ENCODE data around the gene UBE2E2. TPM values are rescaled to one million over a fixed set of nuclear protein-coding genes. Genes with fewer than 3 reads are reported as not detected.
"Not testable (repeated sequence)": the region's sequence is repeated elsewhere in the genome, so short reads cannot be mapped to it uniquely, and the experiment has no call there.

The UBE2E2 gene
- total RNA-seq, 1 experiment from 2014 or later = 54.9 TPM

DNA sequence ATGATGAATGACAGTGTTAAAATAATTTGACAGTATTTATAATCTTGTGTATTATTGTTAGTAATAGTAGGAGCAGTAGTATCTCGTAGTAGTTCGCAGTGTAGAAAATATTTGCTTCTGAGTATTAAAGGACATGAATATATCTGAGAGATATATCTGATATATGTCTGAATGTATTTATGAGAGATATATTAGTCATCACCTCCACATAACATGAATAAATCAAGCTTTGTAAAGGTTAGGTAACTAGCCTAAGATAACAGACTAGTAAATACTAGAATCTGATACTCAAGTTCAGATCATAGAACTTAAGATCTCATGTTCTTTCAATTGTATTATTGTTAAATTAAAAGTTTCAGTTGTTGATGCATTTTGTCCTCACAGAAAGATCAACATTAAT is 130.5 kb downstream of the UBE2E2 start (continued):
- TF ChIP-seq, protein P1, sequence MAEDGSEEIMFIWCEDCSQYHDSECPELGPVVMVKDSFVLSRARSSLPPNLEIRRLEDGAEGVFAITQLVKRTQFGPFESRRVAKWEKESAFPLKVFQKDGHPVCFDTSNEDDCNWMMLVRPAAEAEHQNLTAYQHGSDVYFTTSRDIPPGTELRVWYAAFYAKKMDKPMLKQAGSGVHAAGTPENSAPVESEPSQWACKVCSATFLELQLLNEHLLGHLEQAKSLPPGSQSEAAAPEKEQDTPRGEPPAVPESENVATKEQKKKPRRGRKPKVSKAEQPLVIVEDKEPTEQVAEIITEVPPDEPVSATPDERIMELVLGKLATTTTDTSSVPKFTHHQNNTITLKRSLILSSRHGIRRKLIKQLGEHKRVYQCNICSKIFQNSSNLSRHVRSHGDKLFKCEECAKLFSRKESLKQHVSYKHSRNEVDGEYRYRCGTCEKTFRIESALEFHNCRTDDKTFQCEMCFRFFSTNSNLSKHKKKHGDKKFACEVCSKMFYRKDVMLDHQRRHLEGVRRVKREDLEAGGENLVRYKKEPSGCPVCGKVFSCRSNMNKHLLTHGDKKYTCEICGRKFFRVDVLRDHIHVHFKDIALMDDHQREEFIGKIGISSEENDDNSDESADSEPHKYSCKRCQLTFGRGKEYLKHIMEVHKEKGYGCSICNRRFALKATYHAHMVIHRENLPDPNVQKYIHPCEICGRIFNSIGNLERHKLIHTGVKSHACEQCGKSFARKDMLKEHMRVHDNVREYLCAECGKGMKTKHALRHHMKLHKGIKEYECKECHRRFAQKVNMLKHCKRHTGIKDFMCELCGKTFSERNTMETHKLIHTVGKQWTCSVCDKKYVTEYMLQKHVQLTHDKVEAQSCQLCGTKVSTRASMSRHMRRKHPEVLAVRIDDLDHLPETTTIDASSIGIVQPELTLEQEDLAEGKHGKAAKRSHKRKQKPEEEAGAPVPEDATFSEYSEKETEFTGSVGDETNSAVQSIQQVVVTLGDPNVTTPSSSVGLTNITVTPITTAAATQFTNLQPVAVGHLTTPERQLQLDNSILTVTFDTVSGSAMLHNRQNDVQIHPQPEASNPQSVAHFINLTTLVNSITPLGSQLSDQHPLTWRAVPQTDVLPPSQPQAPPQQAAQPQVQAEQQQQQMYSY (CRISPR knock-in tag; IDR thresholded peaks at IDR 0.05) = no peak
- TF ChIP-seq TP53 (CRISPR knock-in tag; IDR thresholded peaks at IDR 0.05) = no peak
- no peak for TF ChIP-seq SOX15 (CRISPR knock-in tag; IDR thresholded peaks at IDR 0.05)

DNA sequence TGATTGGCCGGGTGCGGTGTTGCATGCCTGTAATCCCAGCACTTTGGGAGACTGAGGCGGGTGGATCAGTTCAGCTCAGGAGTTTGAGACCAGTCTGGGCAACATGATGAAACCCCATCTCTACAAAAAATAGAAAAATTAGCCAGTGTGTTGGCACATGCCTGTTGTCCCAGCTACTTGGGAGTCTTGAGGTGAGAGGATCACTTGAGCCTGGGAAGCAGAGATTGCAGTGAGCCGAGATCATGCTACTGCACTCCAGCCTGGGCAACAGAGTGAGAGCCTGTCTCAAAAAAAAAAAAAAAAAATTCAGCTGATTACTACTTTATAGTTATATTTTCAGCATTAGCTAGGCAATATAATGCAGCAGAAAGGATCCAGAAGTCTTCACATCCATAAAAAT is 133.7 kb downstream of the UBE2E2 start:
- ATAC-seq; H3K4me3 Mint-ChIP-seq; H3K9me3 Mint-ChIP-seq; H3K36me3 Mint-ChIP-seq; H3K27me3 Mint-ChIP-seq (ENCODE audit: low read depth); H3K27ac Mint-ChIP-seq; DNase-seq (ENCODE audit: low spot score); POLR2A ChIA-PET; CTCF ChIA-PET: not testable (repeated sequence)
- H3K4me1 Mint-ChIP-seq = peaks cover 24% of the 10 kb centered on the region

DNA sequence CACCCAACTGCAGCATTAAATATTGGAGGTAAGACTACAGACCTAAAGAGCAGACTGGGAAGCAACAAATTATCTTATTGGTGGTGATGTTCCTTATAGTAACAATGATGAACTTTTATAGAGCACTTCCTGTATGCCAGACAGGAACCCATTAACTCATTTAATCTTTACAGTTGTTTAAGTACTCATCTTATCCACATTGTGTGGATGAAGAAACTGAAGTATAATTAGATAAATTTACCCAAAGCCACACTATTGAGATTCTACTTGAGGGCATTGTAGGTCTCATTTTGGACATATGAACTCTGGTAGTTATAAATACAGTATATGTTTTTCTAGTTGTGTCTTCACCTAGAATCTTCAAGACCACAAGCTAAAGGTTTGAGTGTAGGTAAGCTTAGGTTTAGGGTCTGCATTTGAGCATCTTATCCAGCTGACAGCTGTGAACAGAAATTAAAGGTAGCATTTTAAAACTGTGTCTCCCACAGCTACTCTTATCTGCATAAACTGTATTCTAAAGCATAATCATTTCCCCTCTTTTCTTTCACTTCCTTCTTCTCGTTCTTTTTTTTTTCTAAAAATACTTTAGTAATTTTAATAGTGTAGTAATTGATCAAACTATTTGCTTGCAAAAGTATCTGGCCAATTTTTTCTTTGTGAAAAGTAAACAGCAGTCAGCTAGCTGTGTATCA is 138.2 kb downstream of the UBE2E2 start:
- H3K36me3 Mint-ChIP-seq = no peaks in the 10 kb centered on the region
- peak overlapping the region; percentile 42; the same call in 1 of the 2 replicates for H3K27ac Mint-ChIP-seq
- peaks cover 26% of the 10 kb centered on the region for H3K4me1 Mint-ChIP-seq
- ATAC-seq (no peak), DNase-seq (ENCODE audit: low spot score) (no peak)
- TF ChIP-seq, protein P2, sequence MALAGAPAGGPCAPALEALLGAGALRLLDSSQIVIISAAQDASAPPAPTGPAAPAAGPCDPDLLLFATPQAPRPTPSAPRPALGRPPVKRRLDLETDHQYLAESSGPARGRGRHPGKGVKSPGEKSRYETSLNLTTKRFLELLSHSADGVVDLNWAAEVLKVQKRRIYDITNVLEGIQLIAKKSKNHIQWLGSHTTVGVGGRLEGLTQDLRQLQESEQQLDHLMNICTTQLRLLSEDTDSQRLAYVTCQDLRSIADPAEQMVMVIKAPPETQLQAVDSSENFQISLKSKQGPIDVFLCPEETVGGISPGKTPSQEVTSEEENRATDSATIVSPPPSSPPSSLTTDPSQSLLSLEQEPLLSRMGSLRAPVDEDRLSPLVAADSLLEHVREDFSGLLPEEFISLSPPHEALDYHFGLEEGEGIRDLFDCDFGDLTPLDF (CRISPR knock-in tag; IDR thresholded peaks at IDR 0.05) = no peak
- no peak for TF ChIP-seq ELF4 (CRISPR knock-in tag; IDR thresholded peaks at IDR 0.05; ENCODE audit: low read depth)
- TF ChIP-seq, protein P3, sequence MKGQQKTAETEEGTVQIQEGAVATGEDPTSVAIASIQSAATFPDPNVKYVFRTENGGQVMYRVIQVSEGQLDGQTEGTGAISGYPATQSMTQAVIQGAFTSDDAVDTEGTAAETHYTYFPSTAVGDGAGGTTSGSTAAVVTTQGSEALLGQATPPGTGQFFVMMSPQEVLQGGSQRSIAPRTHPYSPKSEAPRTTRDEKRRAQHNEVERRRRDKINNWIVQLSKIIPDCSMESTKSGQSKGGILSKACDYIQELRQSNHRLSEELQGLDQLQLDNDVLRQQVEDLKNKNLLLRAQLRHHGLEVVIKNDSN (CRISPR knock-in tag; IDR thresholded peaks at IDR 0.05) = no peak
- TF ChIP-seq NFATC4 (CRISPR knock-in tag; IDR thresholded peaks at IDR 0.05) = no peak
- TF ChIP-seq ZNF423 (CRISPR knock-in tag; IDR thresholded peaks at IDR 0.05) = no peak
- TF ChIP-seq SP1 (CRISPR knock-in tag; conservative IDR thresholded peaks at IDR 0.05) = no peak
- TF ChIP-seq NFE2L1 (CRISPR knock-in tag; IDR thresholded peaks at IDR 0.05) = no peak
- TF ChIP-seq KAT7 (CRISPR knock-in tag; IDR thresholded peaks at IDR 0.05; ENCODE audit: borderline replicate concordance) = no peak
- TF ChIP-seq ZNF263 (CRISPR knock-in tag; IDR thresholded peaks at IDR 0.05; ENCODE audit: low read depth) = no peak
- TF ChIP-seq TP53 (CRISPR knock-in tag; IDR thresholded peaks at IDR 0.05) = no peak
- TF ChIP-seq, protein P4, sequence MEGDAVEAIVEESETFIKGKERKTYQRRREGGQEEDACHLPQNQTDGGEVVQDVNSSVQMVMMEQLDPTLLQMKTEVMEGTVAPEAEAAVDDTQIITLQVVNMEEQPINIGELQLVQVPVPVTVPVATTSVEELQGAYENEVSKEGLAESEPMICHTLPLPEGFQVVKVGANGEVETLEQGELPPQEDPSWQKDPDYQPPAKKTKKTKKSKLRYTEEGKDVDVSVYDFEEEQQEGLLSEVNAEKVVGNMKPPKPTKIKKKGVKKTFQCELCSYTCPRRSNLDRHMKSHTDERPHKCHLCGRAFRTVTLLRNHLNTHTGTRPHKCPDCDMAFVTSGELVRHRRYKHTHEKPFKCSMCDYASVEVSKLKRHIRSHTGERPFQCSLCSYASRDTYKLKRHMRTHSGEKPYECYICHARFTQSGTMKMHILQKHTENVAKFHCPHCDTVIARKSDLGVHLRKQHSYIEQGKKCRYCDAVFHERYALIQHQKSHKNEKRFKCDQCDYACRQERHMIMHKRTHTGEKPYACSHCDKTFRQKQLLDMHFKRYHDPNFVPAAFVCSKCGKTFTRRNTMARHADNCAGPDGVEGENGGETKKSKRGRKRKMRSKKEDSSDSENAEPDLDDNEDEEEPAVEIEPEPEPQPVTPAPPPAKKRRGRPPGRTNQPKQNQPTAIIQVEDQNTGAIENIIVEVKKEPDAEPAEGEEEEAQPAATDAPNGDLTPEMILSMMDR (IDR thresholded peaks at IDR 0.05) = no peak
- ChIA-PET POLR2A (no interaction called here), CTCF (no interaction called here)
- H3K27me3 Mint-ChIP-seq (ENCODE audit: low read depth) = no peaks in the 10 kb centered on the region
- no peaks in the 10 kb centered on the region for H3K9me3 Mint-ChIP-seq
- no peak overlapping the region for H3K4me3 Mint-ChIP-seq

DNA sequence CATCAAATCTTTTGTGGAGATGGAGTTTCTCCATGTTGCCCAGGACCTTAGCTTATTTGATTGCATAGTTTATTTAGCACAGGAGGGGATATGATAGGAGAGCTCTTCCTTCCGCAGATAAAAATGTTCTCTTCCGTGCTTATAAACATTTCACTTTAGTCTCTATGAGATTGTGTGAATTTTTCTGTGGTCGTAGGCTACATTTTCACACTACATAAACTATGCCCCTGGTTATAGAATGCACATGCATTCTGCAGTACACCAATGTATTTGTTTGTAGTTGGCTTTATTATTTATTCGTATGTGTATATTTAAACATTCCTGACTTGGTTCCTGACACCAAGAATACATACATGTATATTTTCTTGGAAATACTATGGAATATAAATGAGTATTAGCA is 139.2 kb downstream of the UBE2E2 start:
- ATAC-seq (no peak), DNase-seq (ENCODE audit: low spot score) (no peak)
- ChIA-PET CTCF (no interaction called here), POLR2A (no interaction called here)
- peaks cover 9% of the 10 kb centered on the region for H3K9me3 Mint-ChIP-seq
- H3K27ac Mint-ChIP-seq = no peak overlapping the region; the same call in 1 of the 2 replicates
- peaks cover 9% of the 10 kb centered on the region for H3K36me3 Mint-ChIP-seq
- H3K4me3 Mint-ChIP-seq = no peak overlapping the region
- H3K4me1 Mint-ChIP-seq = peaks cover 26% of the 10 kb centered on the region
- H3K27me3 Mint-ChIP-seq (ENCODE audit: low read depth) = no peaks in the 10 kb centered on the region
- TF ChIP-seq HMGA2 (CRISPR knock-in tag; IDR thresholded peaks at IDR 0.05) (no peak), ELF4 (CRISPR knock-in tag; IDR thresholded peaks at IDR 0.05; ENCODE audit: low read depth) (no peak), ETV6 (CRISPR knock-in tag; IDR thresholded peaks at IDR 0.05) (no peak), ZNF138 (CRISPR knock-in tag; conservative IDR thresholded peaks at IDR 0.05) (no peak), SOX15 (CRISPR knock-in tag; IDR thresholded peaks at IDR 0.05) (no peak), ZNF423 (CRISPR knock-in tag; IDR thresholded peaks at IDR 0.05) (no peak)
- TF ChIP-seq, protein P5, sequence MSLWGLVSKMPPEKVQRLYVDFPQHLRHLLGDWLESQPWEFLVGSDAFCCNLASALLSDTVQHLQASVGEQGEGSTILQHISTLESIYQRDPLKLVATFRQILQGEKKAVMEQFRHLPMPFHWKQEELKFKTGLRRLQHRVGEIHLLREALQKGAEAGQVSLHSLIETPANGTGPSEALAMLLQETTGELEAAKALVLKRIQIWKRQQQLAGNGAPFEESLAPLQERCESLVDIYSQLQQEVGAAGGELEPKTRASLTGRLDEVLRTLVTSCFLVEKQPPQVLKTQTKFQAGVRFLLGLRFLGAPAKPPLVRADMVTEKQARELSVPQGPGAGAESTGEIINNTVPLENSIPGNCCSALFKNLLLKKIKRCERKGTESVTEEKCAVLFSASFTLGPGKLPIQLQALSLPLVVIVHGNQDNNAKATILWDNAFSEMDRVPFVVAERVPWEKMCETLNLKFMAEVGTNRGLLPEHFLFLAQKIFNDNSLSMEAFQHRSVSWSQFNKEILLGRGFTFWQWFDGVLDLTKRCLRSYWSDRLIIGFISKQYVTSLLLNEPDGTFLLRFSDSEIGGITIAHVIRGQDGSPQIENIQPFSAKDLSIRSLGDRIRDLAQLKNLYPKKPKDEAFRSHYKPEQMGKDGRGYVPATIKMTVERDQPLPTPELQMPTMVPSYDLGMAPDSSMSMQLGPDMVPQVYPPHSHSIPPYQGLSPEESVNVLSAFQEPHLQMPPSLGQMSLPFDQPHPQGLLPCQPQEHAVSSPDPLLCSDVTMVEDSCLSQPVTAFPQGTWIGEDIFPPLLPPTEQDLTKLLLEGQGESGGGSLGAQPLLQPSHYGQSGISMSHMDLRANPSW (CRISPR knock-in tag; conservative IDR thresholded peaks at IDR 0.05; ENCODE audit: low read depth) = no peak
- TF ChIP-seq, protein P6, sequence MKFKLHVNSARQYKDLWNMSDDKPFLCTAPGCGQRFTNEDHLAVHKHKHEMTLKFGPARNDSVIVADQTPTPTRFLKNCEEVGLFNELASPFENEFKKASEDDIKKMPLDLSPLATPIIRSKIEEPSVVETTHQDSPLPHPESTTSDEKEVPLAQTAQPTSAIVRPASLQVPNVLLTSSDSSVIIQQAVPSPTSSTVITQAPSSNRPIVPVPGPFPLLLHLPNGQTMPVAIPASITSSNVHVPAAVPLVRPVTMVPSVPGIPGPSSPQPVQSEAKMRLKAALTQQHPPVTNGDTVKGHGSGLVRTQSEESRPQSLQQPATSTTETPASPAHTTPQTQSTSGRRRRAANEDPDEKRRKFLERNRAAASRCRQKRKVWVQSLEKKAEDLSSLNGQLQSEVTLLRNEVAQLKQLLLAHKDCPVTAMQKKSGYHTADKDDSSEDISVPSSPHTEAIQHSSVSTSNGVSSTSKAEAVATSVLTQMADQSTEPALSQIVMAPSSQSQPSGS (CRISPR knock-in tag; IDR thresholded peaks at IDR 0.05; ENCODE audit: borderline replicate concordance, low read depth) = no peak

Measured in WTC11 (cell line).